HepG2 (cell line): ENCODE results near the gene GPATCH3. TPM values are rescaled to one million over a fixed set of nuclear protein-coding genes. Genes with fewer than 3 reads are reported as not detected.
A peak's percentile ranks its signal among the peaks of the same experiment; 100 is the strongest.

Source experiments
- BCL3 ChIP-seq: sonication (generic); formaldehyde crosslinking; IDR thresholded peaks from 2 replicates; pipeline ENCODE4 v1.5.1; 2020; ENCODE audit warnings: mild to moderate bottlenecking, missing genetic modification reagents, moderate library complexity
- CREBL2 ChIP-seq: sonication (generic); formaldehyde crosslinking; IDR thresholded peaks from 2 replicates; pipeline ENCODE4 v1.8.1; 2023; ENCODE audit warnings: missing genetic modification reagents, mild to moderate bottlenecking, borderline replicate concordance
- ESRRA ChIP-seq: sonication (generic); formaldehyde crosslinking; IDR thresholded peaks from 2 replicates; pipeline ENCODE4 v1.5.1; 2020; ENCODE audit warnings: mild to moderate bottlenecking, low read depth, missing genetic modification reagents
- HNRNPLL ChIP-seq: fragments of 200-400 bp; formaldehyde crosslinking; IDR thresholded peaks from 2 replicates; pipeline ENCODE4 v1.6.1; 2017; ENCODE audit warnings: mild to moderate bottlenecking, low read depth, low read length; ENCODE audit not compliant: poor library complexity, severe bottlenecking
- HNRNPUL1 ChIP-seq: fragments of 200-400 bp; formaldehyde crosslinking; IDR thresholded peaks from 2 replicates; pipeline ENCODE4 v1.6.1; 2017; ENCODE audit warnings: low read depth, mild to moderate bottlenecking, low read length, moderate library complexity
- MEF2D ChIP-seq: sonication (generic); formaldehyde crosslinking; IDR thresholded peaks from 2 replicates; pipeline ENCODE4 v1.5.1; 2020; ENCODE audit warnings: mild to moderate bottlenecking, missing genetic modification reagents
- PATZ1 ChIP-seq: sonication (generic); formaldehyde crosslinking; IDR thresholded peaks from 2 replicates; pipeline ENCODE4 v1.4.0; 2020; ENCODE audit warnings: missing genetic modification reagents
- POLR2G ChIP-seq: fragments of 200-400 bp; formaldehyde crosslinking; IDR thresholded peaks from 2 replicates; pipeline ENCODE4 v1.6.1; 2018; ENCODE audit warnings: mild to moderate bottlenecking, low read depth, low read length, moderate library complexity
- RBFOX2 ChIP-seq: fragments of 200-400 bp; formaldehyde crosslinking; IDR thresholded peaks from 2 replicates; pipeline ENCODE4 v1.6.1; 2017; ENCODE audit warnings: low read depth, mild to moderate bottlenecking, low read length
- SOX13 ChIP-seq, 3 experiments: fragments of 450-650 bp in 1 of 3; sonication (generic) in 1 of 3; formaldehyde crosslinking in 1 of 3; IDR thresholded peaks in 2 of 3; conservative IDR thresholded peaks in 1 of 3; 2 replicates each; pipeline versions ENCODE4 v1.5.0 to v1.6.1; 2016 to 2020; ENCODE audit warnings: antibody characterized with exemption in 1 of 3, mild to moderate bottlenecking in 1 of 3, missing compliant biosample characterization in 1 of 3, missing genetic modification reagents in 1 of 3, moderate library complexity in 1 of 3
- SP1 ChIP-seq, 2 experiments: fragments of 450-650 bp in 1 of 2; sonication (generic) in 1 of 2; formaldehyde crosslinking in 1 of 2; IDR thresholded peaks; 2 replicates each; pipeline versions ENCODE4 v1.4.0 to v1.6.1; 2016 to 2020; ENCODE audit warnings: missing genetic modification reagents in 1 of 2
- SP5 ChIP-seq: IDR thresholded peaks from 2 replicates; pipeline ENCODE4 v1.6.1; 2016; ENCODE audit warnings: low read depth, borderline replicate concordance
- SRY ChIP-seq: sonication (generic); formaldehyde crosslinking; IDR thresholded peaks from 2 replicates; pipeline ENCODE4 v1.8.0; 2022; ENCODE audit warnings: mild to moderate bottlenecking, missing genetic modification reagents
- ZNF30 ChIP-seq: sonication (generic); formaldehyde crosslinking; IDR thresholded peaks from 2 replicates; pipeline ENCODE4 v1.5.0; 2020; ENCODE audit warnings: mild to moderate bottlenecking, missing genetic modification reagents
- ZNF34 ChIP-seq: sonication (generic); formaldehyde crosslinking; IDR thresholded peaks from 2 replicates; pipeline ENCODE4 v1.4.0; 2020; ENCODE audit warnings: mild to moderate bottlenecking, missing genetic modification reagents, borderline replicate concordance
- ZNF513 ChIP-seq: sonication (generic); formaldehyde crosslinking; conservative IDR thresholded peaks from 2 replicates; pipeline ENCODE4 v1.5.0; 2020; ENCODE audit warnings: missing genetic modification reagents
- ZNF687 ChIP-seq: sonication (generic); formaldehyde crosslinking; IDR thresholded peaks from 2 replicates; pipeline ENCODE4 v1.5.1; 2020; ENCODE audit warnings: mild to moderate bottlenecking, missing genetic modification reagents, moderate library complexity
- ZNF775 ChIP-seq: sonication (generic); formaldehyde crosslinking; IDR thresholded peaks from 2 replicates; pipeline ENCODE4 v1.4.0; 2020; ENCODE audit warnings: missing genetic modification reagents, mild to moderate bottlenecking, moderate library complexity, borderline replicate concordance
- polyA plus RNA-seq, 8 experiments: library from polyadenylated mRNA; depleted of rRNA in 3 of 8; stranded (reverse) in 7 of 8; unstranded in 1 of 8; fragments of >200 nt; fragmentation: Illumina TruSeq in 4 of 8; extraction: Trizol in 4 of 8; gene quantifications; 2 replicates each; pipeline versions ENCODE4 v1.2.1 to v1.2.3, GENCODE V29; 2011 to 2016; ENCODE audit warnings: low read depth in 4 of 8, missing spikeins in 1 of 8, mixed read lengths in 1 of 8; ENCODE audit not compliant: insufficient read depth in 1 of 8
- total RNA-seq, 5 experiments: library from RNA; depleted of rRNA; stranded (reverse); fragments of >200 nt; fragmentation: Illumina TruSeq; extraction: Trizol; gene quantifications; 2 replicates each; pipeline ENCODE4 v1.2.3, GENCODE V29; 2016; ENCODE audit warnings: low read depth in 1 of 5

The GPATCH3 gene
- total and polyA plus RNA-seq, 2 of the 13 experiments (the other 11 are each of a cell fraction or from before 2014, with no cell fraction given): 8.3 to 11.0 TPM

GRCh38 chr1:26915204-26915842 lies 15.1 kb upstream of the GPATCH3 start (continued):
- TF ChIP-seq PATZ1 (peak; percentile 74), SRY (CRISPR knock-in tag) (no peak), BCL3 (0 out of 2 replicates have a peak, but pooled peaks have one; percentile 24), SP1 (IDR thresholded peaks at IDR 0.05) (no peak), SP1 (CRISPR knock-in tag; IDR thresholded peaks at IDR 0.05) (peak; percentile 15; the same call in 1 of the 2 replicates), SP5 (CRISPR knock-in tag) (no peak; the same call in 1 of the 2 replicates), ZNF687 (peak; percentile 96), RBFOX2 (no peak), HNRNPUL1 (no peak), MEF2D (0 out of 2 replicates have a peak, but pooled peaks have one; percentile 43), HNRNPLL (no peak), ZNF30 (CRISPR knock-in tag) (no peak), ZNF775 (CRISPR knock-in tag) (no peak), ZNF513 (0 out of 2 replicates have a peak, but pooled peaks have one; percentile 57), SOX13 (IDR thresholded peaks at IDR 0.05) (no peak), SOX13 (CRISPR knock-in tag; conservative IDR thresholded peaks at IDR 0.05 in 1 of 2, IDR thresholded peaks at IDR 0.05 in 1 of 2) (peak in 1 of 2 experiments; percentile 78; a peak in 2 of 4 replicates), CREBL2 (CRISPR knock-in tag) (no peak), ESRRA (peak; percentile 44; the same call in 1 of the 2 replicates), POLR2G (peak; percentile 62), ZNF34 (CRISPR knock-in tag) (no peak)
